Stimulated activated CD8-positive, alpha-beta memory T cell treated with anti-CD3 and anti-CD28 coated beads, Interleukin-15, amount 100 ng/mL, for 1 hour (primary cell): ENCODE measurements around the gene CUL1.

Experiments used
- DNase-seq: peaks from one replicate; pipeline ENCODE4 v3.0.0-alpha.2; 2020; ENCODE audit warnings: low read depth

Gene CUL1

DNA sequence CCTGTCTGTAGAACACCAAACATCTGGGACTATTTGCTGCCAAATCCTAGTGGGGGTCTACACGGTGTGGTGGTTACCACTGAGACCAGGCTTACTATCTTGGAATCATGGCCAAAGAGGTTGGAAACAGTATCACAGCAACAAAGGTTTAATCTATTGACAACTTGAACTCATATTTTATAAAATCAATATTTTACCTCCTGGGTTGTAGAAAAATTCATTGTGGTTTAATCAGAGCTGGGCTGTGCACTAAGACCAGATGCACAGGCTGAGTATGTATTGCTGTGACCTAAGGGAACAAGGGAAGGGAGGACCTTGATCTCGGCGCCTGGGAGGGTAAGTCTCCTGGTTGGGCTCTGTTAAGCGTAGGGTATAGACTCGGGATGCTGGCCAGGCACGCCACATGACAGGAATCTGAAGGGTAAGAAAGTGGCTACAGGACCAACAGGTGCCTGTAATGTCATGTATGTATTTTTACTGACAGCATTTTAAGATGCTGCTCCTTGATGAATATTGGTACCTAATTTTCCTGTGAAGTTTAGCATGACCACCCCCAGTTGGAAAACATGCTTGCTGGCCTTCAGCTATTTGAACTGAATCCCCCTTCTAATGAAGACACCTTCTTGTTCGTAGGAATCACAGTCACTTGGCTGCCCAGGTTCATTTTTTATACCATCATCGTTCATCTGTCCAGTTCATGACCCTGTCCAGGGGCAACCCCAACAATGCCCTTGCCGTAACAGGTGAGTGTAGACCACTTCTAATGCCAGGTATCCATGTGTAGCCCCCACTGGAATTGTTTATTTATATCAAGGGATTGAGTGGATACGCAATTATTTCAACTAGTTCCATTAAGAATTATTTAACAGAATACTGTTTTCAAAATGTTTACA, 105.9 kb downstream of the CUL1 start:
- DNase-seq: no peak

DNA sequence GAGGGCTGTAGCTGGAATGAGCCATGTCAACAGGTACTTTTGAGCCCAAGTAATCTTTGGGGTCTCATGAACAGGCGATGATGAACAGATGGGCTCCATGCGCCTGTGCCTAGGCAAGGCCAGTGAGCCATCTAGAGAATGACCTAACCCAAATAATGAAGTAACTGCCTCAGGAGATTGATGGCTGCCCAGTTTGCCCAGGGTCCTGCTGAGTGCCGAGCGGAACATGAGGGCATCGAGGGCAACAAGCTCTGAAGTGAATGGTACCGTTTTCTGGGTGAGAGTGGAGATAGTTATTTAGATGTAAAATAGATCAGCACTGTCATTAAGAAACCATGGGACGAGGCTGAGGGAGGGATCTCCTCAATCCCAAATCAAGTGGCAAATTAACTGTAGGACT, 107.5 kb downstream of the CUL1 start:
- no peak for DNase-seq

DNA sequence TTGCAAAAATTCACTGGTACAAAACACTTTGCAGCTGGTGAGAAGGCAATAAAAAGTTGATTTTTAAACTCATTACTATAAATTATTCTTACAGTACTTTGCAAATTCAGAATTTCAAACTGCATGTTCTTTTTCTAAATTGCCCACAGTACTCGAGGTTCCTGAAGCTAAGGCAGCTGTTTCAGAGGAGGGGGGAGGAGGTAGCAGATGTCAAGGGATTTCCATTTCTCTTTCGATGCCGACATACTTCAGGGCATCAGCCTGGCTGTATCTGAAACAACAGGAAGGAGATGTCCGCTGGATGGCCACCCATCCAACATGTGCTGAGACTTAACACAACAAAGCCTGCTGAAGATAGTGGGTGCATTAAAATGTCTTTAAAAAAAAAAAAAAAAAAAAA, 108.7 kb downstream of the CUL1 start:
- DNase-seq: no peak

DNA sequence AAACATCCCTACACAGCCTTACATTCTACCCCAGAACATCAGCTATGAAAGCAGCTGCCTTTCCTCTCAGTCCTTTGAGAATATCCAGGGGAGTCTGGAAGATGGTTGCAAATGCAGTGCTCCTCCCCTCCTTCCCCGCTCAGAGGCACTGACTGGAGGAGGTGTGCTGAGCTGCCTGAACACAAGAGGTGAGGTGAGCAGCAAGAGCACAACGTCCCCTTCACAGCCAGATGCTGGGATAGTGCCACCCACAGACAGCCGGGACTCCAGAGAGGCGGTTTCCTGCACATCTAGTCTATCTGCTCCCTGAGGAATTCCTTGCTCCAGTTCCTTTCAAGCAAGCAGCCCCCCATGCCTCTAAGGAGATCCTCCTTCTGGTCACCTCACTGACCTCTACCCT, 111.2 kb downstream of the CUL1 start:
- no peak for DNase-seq

DNA sequence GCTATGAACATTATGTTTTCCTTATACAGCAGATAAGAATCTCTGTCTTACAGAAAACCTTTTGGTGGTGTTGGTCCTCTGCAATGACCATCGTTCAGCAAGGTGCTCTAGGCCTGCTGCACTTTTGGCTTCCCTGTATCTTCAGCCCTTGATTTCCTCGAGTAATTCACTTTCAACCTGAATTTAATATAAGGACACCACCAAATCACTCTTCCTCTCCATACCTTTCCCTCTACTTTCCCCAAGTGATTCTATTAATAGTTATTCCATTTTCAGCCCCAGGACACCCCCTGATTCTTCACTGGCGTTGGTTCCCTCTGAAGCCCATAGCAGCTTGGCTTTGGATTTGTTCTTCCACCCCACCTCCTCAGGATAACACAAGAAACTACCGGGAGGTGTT, 113.2 kb downstream of the CUL1 start:
- DNase-seq: no peak

DNA sequence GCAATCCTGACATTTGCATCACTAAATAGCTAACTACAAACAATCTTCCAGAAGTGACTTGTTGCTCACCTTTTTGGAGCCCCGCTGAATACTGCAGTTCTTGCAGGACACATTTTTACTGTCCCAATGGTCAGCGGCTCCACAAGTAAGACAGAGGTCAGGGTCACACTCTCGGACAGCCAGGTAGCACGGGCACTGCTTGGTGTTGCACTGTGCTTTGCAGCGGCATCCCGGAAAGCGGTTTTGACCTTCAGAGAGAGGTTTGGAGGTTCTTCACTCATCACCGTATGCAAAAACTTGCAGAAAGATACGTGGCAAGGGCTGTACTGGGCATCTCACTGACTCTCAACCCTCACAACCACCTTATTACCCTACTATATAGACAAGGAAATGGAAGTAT, 115.2 kb downstream of the CUL1 start:
- DNase-seq: no peak

DNA sequence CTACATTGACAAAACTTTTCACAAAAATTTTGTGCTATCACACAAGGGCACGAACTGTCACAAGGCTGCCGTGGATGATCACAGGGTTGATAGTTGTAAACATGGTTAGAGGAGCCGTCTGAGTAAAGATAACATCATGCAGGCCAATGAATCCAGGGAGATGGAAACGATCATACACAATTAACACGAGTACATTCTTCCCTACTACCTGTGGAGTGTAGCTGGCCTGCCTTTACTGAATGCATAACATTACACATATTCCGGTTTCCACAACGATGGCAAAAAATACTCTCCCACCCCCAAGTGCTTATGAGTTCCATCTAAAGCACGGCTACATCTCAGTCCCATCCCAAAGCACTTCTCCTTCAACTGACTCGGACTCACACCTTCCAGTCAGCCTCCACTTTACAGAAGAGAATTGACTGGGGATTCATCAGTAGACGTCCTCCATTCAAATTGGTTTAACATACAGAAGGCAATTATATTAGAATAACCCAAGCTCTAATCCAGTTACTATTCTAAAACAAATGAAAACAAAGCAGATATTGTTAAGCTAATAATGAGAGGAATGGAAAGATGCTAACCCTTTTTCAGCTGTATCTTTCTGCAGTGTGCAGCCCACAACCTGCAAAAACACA, 116.3 kb downstream of the CUL1 start:
- no peak for DNase-seq

DNA sequence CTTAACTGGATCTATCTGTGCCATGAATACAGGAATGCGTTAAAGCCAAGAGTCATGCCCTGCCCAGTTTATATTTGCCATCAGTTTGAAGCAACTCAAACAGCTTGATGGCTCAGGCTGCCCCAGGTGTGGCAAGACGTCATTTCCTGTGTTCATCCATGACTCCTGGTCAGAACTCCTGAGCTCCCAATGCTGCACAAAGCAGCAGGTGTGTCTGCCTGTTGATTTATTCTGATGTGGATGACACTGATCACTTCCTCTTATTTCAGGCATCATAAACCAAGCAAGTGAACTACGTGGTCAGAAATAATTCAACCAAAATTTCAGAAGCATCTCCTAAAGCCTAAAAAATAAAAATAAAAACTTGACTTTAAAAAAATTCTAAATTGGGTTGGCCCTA, 116.9 kb downstream of the CUL1 start:
- DNase-seq: no peak

DNA sequence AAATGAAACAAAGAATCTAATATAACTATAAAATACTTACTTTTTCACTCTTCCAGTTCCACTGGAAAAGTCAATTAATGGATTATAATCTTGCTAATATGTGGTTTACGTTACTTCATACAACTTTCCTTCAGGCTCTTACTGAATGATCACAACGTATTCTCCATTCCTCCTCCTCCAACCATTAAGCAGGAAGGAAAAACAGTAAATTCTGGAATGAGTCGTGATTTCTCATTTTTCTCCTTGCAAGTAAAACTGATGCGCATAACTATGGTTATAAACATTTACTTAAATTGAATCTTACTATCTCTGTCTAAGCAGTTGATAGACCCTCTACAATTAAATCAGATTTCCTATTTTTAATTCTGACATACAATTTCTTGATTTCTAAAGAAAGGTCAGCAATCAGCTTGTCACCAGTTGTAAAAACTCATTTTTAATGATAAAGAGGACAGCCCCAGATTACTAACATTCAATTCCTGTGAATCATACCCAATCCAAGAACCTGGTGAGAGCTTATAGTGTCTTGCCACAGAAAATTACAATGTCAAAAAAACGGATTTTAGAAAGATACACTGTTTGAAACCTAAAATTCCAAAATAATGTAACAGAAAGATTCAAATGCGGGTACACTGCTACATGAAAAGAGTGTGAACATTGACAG, 121.1 kb downstream of the CUL1 start:
- no peak for DNase-seq

DNA sequence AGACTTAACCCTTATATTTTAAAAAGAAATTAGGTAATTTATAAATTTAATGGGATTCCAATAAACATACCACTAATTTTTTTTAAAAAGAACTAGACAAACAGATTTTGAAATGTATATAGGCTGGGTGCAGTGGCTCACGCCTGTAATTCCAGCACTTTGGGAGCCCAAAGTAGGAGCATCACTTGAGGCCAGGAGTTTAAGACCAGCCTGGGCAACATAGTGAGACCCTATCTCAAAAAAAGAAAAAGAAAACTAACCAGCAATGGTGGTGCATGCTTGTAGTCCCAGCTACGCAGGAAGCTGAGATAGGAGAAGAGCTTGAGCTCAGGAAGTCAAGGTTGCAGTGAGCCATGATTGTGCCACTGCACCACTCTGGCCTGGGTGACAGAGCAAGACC, 122.7 kb downstream of the CUL1 start:
- DNase-seq: no peak

DNA sequence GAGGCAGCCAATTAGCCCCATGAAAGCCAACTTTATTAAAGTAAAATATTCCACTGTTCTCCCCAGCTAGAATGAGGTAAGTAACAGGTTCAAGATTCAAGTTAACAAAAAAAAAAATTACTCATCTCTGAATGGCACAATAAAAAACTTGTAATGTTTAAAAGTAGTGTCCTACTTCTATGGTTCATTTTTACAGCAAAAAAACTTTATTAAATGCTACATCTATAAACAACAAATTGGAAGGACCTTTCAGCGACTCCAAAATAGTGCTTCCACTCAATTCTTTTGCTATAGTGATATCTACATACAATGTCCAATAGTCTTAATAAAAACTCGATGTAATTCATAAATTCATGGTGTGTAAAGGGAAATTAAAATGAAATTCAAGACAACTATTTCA, 126.2 kb downstream of the CUL1 start:
- DNase-seq: no peak

DNA sequence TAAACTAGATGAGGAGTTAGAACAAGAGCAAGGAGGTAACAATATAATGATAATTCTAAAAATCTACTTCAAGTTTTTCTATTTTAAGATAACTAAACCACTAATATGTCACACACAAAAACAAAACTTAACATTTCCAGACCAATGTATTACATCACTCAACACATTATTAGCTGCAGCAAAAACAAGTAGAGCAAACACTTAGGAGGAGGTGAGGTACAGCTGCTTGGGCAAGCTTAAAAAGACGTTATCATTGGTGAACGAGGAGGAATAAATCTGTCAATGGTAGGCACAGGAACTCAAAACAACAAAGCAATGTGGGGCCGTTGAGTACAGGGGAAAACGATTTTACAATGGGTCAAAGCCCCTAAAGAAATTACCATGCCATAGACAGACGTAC, 126.6 kb downstream of the CUL1 start:
- no peak for DNase-seq

DNA sequence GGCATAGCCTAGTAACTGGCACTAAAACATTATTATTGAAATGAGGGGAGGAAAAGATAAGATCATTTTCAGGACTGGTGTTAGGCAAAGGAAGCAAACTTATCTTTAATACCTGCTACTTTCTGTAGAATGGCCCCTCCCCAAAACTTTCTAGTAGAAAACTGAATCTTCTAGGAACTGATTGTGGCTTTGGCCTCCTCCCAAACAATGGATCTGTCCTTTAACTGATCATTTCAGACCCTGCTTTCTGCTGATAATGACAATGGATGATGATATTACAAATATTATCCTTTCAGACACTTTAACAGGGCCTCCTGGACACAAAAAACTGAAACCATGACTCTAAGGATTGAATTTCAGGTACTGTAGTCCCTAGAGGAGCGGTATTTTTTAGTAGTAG, 130.3 kb downstream of the CUL1 start:
- DNase-seq: no peak

DNA sequence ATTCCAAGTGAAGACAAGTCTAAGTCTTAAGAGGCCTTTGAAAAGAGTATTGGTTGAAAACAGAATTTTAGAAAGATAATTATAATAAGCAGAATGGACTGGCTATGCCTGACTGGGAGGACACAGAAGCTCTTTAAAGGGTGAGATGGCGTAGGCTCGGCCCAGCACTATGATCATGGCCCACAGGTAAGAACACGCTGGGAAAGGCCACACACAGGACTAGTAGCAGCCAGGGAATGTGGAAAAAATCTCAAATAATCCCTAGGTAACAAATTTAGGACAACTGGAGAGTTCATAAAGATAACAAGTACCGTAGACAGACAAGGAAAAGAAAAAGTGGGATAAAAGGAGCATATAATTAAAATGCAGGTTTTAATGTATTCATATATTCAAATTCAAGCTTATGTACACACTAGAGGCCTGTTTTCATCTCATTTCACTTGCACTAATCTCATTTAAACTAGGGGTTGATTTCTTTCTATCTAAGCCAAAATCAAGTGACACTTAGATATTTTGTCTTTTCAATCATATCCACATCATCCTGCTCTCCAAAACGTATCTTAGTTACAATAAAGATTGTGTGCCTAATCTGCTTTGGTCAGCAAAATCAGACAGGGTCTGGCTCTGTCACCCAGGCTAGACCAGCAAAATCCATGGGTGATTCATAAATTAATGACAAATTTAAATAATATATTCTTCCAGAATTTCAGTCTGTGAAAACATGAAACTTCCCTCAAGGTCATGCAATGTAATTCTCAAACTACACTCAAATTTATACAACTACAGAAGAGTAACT, 132.4 kb downstream of the CUL1 start:
- DNase-seq: no peak

DNA sequence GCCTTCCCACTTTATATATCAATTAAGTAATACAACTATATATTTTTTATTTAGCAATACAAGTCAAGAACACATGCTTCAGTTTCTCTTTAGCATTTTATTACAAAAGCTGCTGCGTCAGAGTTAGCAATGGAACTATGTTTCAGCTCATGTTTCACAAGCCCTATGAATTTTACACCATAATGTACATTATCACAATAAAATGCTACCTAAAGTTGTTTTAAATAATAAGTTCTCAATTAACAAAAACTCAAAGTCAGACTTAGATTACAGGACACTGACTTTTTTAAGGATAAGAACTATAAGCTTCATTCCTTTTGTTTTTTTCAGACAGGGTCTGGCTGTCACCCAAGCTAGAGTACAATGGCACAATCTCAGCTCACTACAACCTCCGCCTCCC, 133.1 kb downstream of the CUL1 start:
- no peak for DNase-seq

DNA sequence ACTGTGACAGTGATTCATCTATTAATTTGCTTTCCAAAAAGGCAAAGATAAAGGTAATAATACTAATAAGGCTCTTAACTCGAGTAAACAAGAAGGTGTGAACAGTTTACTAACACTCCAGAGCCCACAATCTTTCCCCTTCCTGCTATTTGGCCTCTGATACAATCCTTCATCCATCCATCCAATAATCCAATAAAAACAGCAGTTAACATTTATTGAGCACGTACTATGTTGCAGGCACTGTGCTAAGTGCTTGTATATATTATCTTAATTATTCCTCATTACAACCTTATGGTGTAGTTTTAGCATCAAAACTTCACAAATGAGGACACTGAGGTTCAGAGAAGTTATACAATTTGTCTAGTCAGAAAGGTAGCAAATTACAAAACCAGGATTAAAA, 135.9 kb downstream of the CUL1 start:
- no peak for DNase-seq

DNA sequence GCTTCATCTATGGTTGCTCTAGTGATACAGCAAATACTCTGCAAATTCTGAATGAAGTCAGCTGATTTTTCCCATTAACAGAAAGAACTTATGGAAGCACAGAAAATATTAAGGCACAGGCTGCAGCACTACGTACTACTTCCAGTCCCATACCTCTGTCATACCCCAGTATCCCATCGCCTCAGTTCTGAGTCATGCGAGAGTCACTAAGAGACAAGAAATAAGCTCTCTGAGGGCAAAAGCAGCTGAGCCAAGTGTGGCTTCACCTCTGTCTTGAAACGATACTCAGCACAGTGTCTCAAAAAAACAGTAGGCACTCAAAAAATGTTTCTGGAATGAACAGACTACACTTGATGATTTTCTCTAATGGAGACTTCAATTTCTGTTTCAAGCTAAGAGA, 137.2 kb downstream of the CUL1 start:
- no peak for DNase-seq

DNA sequence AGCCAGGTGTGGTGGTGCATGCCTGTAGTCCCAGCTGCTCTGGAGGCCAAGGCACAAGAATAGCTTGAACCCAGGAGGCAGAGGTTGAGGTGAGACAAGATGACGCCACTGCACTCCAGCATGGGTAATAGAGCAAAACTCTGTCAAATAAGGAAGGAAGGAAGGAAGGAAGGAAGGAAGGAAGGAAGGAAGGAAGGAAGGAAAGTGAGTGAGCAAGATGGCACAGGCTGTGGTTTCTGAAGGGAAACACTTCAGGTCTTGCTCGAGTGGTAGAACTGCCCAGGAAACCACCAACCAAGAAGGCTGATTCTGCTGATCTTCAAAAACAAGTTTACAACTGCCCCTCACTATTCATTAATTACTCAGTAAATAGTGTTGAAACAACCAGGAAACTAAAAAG, 140.2 kb downstream of the CUL1 start:
- no peak for DNase-seq

DNA sequence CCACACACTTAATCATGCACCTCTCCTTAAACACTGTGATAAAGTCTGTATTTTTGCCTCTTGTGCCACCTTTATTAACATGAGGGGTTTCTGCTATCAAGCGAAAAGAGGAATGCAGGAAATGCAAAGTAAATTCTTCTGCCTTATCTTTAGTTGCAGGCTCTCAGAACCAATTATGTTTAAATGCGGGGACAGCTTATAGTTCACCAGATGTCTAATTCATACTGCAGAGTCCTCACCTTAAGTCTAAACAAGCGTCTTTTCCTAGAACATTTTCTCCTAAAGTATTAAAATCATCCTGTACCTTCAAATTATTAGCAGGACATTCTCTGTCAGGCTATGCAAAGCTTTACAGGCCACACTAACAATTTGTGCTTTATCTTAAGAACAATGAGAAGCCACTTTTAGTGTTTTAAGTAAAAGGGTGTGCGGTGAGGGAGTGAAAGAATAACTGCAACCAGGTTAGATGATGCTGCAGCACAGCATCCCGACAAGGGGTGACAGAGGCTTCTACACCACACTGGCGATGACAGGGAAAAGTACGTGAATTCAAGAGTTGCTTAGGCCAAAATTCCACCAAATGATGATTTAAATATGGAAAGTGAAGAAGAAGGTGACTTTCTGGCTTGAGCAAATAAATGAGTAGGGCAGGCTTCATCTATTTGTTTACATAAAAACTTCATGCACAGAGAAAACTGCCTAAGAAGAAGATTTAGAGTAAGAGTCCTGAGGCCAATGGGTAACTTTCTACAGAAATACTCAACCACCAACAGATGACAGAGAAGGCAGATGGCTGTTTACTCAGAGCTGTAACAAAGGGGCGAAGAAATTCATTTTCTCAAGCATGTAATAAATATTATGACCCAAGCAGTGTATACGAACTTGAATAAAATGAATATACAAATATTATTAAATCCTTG, 149.4 kb downstream of the CUL1 start:
- DNase-seq: no peak

DNA sequence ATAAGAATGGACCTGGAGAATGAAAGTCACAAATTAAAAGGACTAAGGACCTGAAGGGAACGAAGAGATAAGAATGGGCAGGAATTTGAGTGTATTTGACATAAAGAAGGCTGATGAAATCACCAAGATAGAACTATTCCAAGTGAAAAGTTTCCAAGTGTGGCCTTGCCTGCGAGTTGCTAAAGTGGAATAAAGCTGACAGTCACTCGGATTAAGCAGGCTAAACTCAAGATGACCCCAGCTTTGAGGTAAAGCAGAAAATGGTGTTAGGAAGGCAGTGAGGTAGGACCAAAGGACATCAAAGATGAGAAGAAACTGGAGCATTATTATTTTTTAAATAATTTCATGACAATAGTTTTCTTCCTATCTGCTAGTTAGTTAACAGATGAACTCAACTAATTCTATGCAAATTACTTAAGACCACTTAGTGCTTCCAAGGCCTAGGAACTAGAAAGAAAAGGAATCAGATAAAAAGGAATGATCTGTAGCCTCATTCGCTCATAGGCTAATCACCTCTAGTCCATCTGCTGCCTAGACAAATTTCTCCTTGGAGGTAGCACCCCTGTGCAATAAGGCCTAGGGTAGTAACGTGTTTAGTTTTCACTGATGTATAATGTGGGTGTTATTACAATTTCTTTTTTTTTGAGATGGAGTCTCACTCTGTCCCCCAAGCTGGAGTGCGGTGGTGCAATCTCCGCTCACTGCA, 150.8 kb downstream of the CUL1 start:
- no peak for DNase-seq

DNA sequence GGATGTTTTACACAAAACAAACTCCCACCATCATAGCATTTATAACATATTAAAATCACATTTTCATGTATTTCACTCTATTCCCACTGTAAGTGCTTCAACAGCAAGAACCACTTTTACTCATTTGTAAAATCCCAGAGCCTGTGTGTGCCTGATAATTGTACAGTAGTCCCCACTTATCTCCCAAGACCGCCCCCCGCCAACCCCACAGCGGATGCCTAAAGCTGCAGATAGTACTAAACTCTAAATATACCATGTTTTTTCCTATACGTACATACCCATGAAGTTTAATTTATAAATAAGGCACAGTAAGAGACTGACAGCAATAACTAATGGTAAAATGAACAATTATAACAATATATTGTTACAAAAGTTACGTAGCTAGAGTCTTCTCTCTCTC, 151.9 kb downstream of the CUL1 start:
- no peak for DNase-seq
